LNCaP clone FGC (cell line): Measurements from ENCODE around the gene KCND3.

ENCODE experiments used
- DNase-seq: peaks from one replicate; pipeline ENCODE4 v3.0.0-alpha.2; 2011; ENCODE audit warnings: low read depth
- H3K4me3 ChIP-seq: 2 replicates; pipeline ENCODE4 v1.5.1; 2011; ENCODE audit warnings: mild to moderate bottlenecking, low read depth, low read length, control low read depth
- CTCF ChIP-seq: IDR thresholded peaks from 2 replicates; pipeline ENCODE4 v1.5.1; 2012; ENCODE audit warnings: mild to moderate bottlenecking; ENCODE audit not compliant: control insufficient read depth, insufficient read depth; ENCODE audit errors: extremely low read depth

Gene KCND3

DNA sequence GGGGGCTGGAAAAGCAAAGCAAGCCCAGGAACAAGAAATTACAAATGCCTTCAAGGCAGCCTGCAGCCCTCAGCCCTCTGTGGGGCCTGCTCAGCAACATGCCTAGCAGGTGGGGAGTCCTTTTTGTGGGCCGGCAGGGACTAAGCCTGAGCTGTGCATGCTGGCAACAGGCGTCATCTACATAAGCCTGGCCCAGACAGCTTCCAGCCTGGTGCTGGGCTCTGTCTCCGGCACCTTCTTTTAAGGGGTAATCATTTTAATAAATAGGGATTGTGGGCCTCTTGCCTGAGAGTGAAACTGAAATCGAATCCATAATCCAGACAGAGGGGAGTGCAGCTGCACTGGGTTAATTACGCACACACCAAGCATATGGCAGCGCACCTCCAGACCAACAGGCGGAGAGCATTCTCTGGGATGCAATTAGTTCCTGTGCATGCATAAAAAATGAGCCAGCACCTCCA is 137.2 kb downstream of the KCND3 start:
- DNase-seq = no peak
- no peak overlapping the region for H3K4me3 ChIP-seq
- TF ChIP-seq CTCF = no peak

DNA sequence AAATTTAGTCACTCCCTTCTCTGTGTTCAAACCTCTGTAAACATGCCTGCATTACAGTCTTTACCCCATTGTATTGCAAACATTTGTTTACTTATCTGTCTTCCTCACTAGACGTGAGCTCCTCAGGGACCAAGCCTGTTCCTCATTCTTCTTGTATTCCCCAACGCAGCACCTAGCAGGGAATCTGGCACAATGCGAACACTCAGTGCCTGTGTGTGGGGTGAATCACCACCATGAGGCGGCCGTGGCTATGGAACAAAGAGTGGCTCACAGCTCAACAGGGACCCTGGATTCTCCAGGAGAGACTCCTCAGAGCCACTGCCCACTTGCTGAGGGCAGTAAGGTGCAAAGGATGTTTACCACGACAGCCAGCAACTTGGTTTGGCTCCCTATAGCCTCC is 137.9 kb downstream of the KCND3 start:
- DNase-seq = no peak
- no peak for TF ChIP-seq CTCF
- H3K4me3 ChIP-seq = no peak overlapping the region

- no peak for DNase-seq
- no peak overlapping the region for H3K4me3 ChIP-seq
- TF ChIP-seq CTCF = no peak
These were observed 139.4 kb downstream of the KCND3 start for GRCh38 chr1:111850109-111850508.

DNA sequence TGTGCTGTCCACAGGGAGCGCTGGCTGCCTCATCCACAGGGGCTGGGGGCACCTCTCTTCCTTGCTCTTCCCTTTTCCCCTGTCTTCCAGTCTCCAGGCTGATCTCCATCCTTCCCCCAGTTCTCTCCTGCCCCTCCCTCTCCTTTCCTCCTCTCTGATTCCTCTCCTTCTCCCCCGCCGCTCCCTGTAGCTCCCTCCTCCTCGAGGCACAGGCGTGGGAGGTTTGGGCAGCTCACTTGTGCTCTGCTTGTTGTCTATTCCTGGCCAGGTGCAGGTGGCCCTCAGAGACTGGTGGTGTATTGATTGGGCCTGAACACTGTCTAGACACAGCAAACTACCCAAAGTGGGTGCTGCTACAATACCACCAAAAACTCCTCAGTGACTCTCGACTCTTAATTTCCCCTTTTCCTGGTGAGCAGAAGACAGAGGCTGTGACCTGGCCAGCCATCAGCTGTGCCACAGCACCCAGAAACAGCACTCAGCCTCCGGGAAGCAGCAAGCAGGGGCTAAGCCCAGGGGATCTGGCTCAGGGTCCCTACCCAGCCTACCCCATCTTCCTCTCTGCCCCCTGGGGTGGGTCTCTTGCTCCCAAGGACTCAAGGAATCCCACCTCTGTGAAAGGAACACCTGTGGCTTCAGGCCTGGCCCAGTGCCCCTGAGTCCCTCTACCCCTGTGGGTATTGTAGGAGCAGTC is 140.5 kb downstream of the KCND3 start:
- TF ChIP-seq CTCF = no peak
- DNase-seq = no peak
- H3K4me3 ChIP-seq = no peak overlapping the region

DNA sequence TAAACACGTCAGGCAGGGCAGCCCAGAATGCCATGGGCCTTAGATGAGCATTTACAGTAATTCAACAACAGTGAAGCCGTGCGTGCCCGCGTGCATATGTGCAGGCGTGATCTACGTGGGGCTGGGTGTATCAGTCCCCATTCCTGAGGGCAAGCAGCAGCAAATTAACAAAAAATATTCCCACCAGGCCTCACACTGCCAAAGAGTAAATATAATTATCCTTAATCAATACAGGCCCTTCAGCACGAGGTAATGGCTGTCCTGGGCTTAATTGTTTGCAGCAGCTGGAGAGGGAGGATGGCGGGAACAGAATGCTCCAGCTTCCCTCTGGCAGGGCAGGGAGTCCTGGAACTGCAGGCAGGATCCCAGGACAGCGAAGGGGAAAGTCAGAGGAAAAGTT is 142.0 kb downstream of the KCND3 start:
- TF ChIP-seq CTCF = no peak
- no peak overlapping the region for H3K4me3 ChIP-seq
- DNase-seq = no peak

GRCh38 chr1:111846842-111847241 is 142.6 kb downstream of the KCND3 start:
- TF ChIP-seq CTCF = no peak
- no peak for DNase-seq
- no peak overlapping the region for H3K4me3 ChIP-seq

GRCh38 chr1:111843177-111843576 is 146.3 kb downstream of the KCND3 start:
- DNase-seq = no peak
- H3K4me3 ChIP-seq = no peak overlapping the region
- TF ChIP-seq CTCF = no peak
